Spleen (tissue), 11 donors: ENCODE results near the gene PIAS1. TPM values are rescaled to one million over a fixed set of nuclear protein-coding genes. Genes with fewer than 3 reads are reported as not detected.

Experiments
- DNase-seq: peaks from one replicate; pipeline ENCODE4 v3.0.0-alpha.2; 2020
- H3K27ac ChIP-seq, 8 donors: fragments of 200-600 bp; sonication (generic) in 7 of 8; 1 replicate in 4 of 8; 2 replicates in 4 of 8; pipeline versions ENCODE4 v1.5.0 to v1.8.0; 2016 to 2021; ENCODE audit warnings: inconsistent platforms in 4 of 8, mild to moderate bottlenecking in 4 of 8, moderate library complexity in 1 of 8
- H3K27me3 ChIP-seq, 7 donors: fragments of 200-600 bp; sonication (generic) in 6 of 7; replicated peaks in 1 of 7; 1 replicate in 4 of 7; 2 replicates in 3 of 7; pipeline versions ENCODE4 v1.5.0 to v1.8.0; 2016 to 2021; ENCODE audit warnings: inconsistent platforms in 3 of 7, mild to moderate bottlenecking in 1 of 7
- H3K36me3 ChIP-seq, 6 donors: fragments of 200-600 bp; sonication (generic) in 5 of 6; 1 replicate in 4 of 6; 2 replicates in 2 of 6; pipeline versions ENCODE4 v1.5.0 to v1.8.0; 2016 to 2021; ENCODE audit warnings: inconsistent platforms in 2 of 6
- H3K4me1 ChIP-seq, 6 donors: fragments of 200-600 bp; sonication (generic) in 5 of 6; 1 replicate in 3 of 6; 2 replicates in 3 of 6; pipeline versions ENCODE4 v1.5.0 to v1.8.0; 2016 to 2021; ENCODE audit warnings: inconsistent platforms in 3 of 6
- H3K4me3 ChIP-seq, 8 donors: fragments of 200-600 bp; sonication (generic) in 7 of 8; 1 replicate in 4 of 8; 2 replicates in 4 of 8; pipeline versions ENCODE4 v1.5.0 to v1.8.0; 2016 to 2021; ENCODE audit warnings: inconsistent platforms in 4 of 8, mild to moderate bottlenecking in 4 of 8, moderate library complexity in 2 of 8
- H3K9me3 ChIP-seq, 8 donors: fragments of 200-600 bp; sonication (generic) in 7 of 8; 1 replicate in 4 of 8; 2 replicates in 4 of 8; pipeline versions ENCODE4 v1.5.0 to v1.8.0; 2016 to 2021; ENCODE audit warnings: inconsistent platforms in 4 of 8
- CTCF ChIP-seq, 11 experiments: fragments of 200-600 bp in 7 of 11; fragments of 450-650 bp in 4 of 11; sonication (generic) in 4 of 11; IDR thresholded peaks in 8 of 11; conservative IDR thresholded peaks in 3 of 11; 1 replicate in 7 of 11; 2 replicates in 4 of 11; pipeline versions ENCODE4 v1.4.0 to v1.8.0; 2016 to 2021; ENCODE audit warnings: antibody characterized with exemption in 11 of 11, inconsistent platforms in 4 of 11, mild to moderate bottlenecking in 1 of 11
- POLR2A ChIP-seq, 3 donors: fragments of 450-650 bp; IDR thresholded peaks; one replicate each; pipeline ENCODE4 v1.5.1; 2017; ENCODE audit warnings: antibody characterized with exemption in 3 of 3, mild to moderate bottlenecking in 1 of 3
- POLR2AphosphoS5 ChIP-seq, 3 donors: sonication (generic); formaldehyde crosslinking; IDR thresholded peaks; one replicate each; pipeline ENCODE4 v1.5.1; 2017; ENCODE audit warnings: antibody characterized with exemption in 3 of 3
- WGBS, 5 donors: extraction: QIAGEN DNeasy Blood & Tissue Kit in 3 of 5; methylation state at CpG; one replicate each; pipeline versions ENCODE4 v1.1.5 to v1.1.7; 2013 to 2018; 5-methylcytosine and 5-hydroxymethylcytosine counted together
- intact Hi-C: fragments of 100-400 bp; cut with DNase I; formaldehyde crosslinking; loops from one replicate; pipeline ENCODE4 v1.15.0; 2023; ENCODE audit warnings: low total_unique reads
- polyA plus RNA-seq, 3 donors: library from polyadenylated mRNA; stranded (reverse); fragments of 200-250 nt; gene quantifications; one replicate each; pipeline ENCODE4 v1.2.1, GENCODE V29; 2013
- total RNA-seq, 7 donors: library from RNA; depleted of rRNA in 3 of 7; stranded (reverse); fragments of >200 nt in 3 of 7; fragmentation: NEBNext Ultra II Directional in 4 of 7; extraction: Animal tissue kit (Norgen Biotek cat#: 25700) in 4 of 7; gene quantifications; one replicate each; pipeline versions ENCODE4 v1.1.0 to v1.2.1, GENCODE V29; 2016 to 2021
- donor health status: healthy with polysubstance abuse.
- donor health status: DM: no; HTN: no; CAD: no; lungs with moderate emphysema.
- donor health status: DM: no; HTN: no; CAD: no.
- donor health status: Bipolar disorder and iron deficiency.
- donor health status: healthy.
- donor health status: DM: no; HTN: no; CAD: no.
- donor health status: DM: yes; HTN: yes; CAD: no.

Gene PIAS1
- total and polyA plus RNA-seq, 10 donors: 12.0 to 104 (median 64.7) TPM

GRCh38 chr15:68045289-68046265 lies 8.5 kb upstream of the PIAS1 start:
- peaks cover 0 to 8% (median 2%) of the 10 kb centered on the region in 8 donors for H3K9me3 ChIP-seq
- no peak overlapping the region for H3K27ac ChIP-seq
- WGBS, 5 donors: 88 to 94% (median 91%) methylated on average over 12 to 14 of the region's 14 CpGs
- intact Hi-C loops: no loop called here
- no peak for DNase-seq
- H3K36me3 ChIP-seq: no peaks in the 10 kb centered on the region
- no peak overlapping the region for H3K4me3 ChIP-seq
- H3K4me1 ChIP-seq: peaks cover 0 to 16% (median 0%) of the 10 kb centered on the region in 6 donors
- no peaks in the 10 kb centered on the region for H3K27me3 ChIP-seq
- TF ChIP-seq POLR2AphosphoS5 (IDR thresholded peaks at IDR 0.05) (no peak), CTCF (IDR thresholded peaks at IDR 0.05 in 8 of 11, conservative IDR thresholded peaks at IDR 0.05 in 3 of 11) (no peak), POLR2A (IDR thresholded peaks at IDR 0.05) (no peak)

GRCh38 chr15:68047826-68048225 lies 6.3 kb upstream of the PIAS1 start:
- intact Hi-C loops: no loop called here
- H3K4me1 ChIP-seq: peaks cover 0 to under 1% (median 0%) of the 10 kb centered on the region in 6 donors
- no peak for TF ChIP-seq POLR2AphosphoS5 (IDR thresholded peaks at IDR 0.05)
- TF ChIP-seq CTCF (IDR thresholded peaks at IDR 0.05 in 8 of 11, conservative IDR thresholded peaks at IDR 0.05 in 3 of 11): no peak
- no peak for TF ChIP-seq POLR2A (IDR thresholded peaks at IDR 0.05)
- no peak overlapping the region for H3K4me3 ChIP-seq
- no peaks in the 10 kb centered on the region for H3K36me3 ChIP-seq
- no peaks in the 10 kb centered on the region for H3K27me3 ChIP-seq
- peaks cover 0 to 8% (median 2%) of the 10 kb centered on the region in 8 donors for H3K9me3 ChIP-seq
- no peak overlapping the region for H3K27ac ChIP-seq
- WGBS, 5 donors: 93 to 97% (median 96%) methylated on average over 3 of the region's 3 CpGs
- no peak for DNase-seq

DNA sequence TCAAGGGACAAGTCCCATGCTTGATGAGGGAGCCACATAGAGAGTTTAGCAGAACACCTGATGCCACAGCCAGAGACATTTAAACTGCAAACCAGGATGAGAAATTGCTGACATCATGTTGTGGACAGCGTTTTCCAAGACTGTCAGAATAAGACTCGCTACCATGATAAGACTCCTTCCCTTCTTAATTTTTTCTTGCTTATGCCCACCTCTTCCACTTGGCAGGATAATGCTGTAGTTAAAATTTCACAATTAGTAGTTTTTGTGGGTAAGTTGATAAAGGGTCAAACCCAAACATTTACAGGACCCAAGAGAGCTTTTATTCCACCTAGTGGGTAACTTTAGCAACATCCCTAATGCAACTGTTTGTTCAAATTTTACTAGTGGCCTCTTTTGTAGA lies 3.0 kb upstream of the PIAS1 start:
- TF ChIP-seq POLR2A (IDR thresholded peaks at IDR 0.05) (no peak), CTCF (IDR thresholded peaks at IDR 0.05 in 8 of 11, conservative IDR thresholded peaks at IDR 0.05 in 3 of 11) (no peak), POLR2AphosphoS5 (IDR thresholded peaks at IDR 0.05) (no peak)
- no peaks in the 10 kb centered on the region for H3K36me3 ChIP-seq
- H3K9me3 ChIP-seq: peaks cover 0 to 4% (median 0%) of the 10 kb centered on the region in 8 donors
- 40 to 70% (median 54%) methylated on average over 2 of the region's 2 CpGs for WGBS, 5 donors
- H3K4me3 ChIP-seq: no peak overlapping the region
- no peaks in the 10 kb centered on the region for H3K27me3 ChIP-seq
- no peak overlapping the region for H3K27ac ChIP-seq
- intact Hi-C loops: no loop called here
- DNase-seq: no peak
- peaks cover 5 to 23% (median 17%) of the 10 kb centered on the region in 6 donors for H3K4me1 ChIP-seq

DNA sequence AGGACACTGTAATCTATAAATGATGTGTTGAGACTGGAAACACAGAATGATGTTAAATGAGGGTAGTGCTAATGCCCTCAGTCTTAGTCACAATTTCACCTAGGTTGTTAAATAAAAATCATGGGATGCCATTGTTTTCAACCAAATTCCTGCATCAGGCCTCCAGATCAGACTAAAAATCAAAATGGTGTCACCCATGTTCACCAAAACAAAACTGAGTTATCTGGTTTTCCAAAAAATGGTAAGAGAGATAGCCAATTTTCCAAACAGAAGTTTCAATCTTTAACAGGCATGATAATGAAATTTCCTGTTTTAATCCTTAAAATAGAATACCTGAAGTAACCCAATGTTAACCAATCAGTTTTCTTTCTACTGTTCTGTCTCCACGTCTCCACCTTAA lies 2.2 kb upstream of the PIAS1 start:
- Histone ChIP-seq H3K9me3 (no peaks in the 10 kb centered on the region), H3K4me1 (peaks cover 13 to 31% (median 25%) of the 10 kb centered on the region in 6 donors), H3K27me3 (no peaks in the 10 kb centered on the region), H3K27ac (no peak overlapping the region), H3K4me3 (no peak overlapping the region), H3K36me3 (no peaks in the 10 kb centered on the region)
- 78 to 97% (median 87%) methylated on average over 1 of the region's 1 CpG for WGBS, 5 donors
- TF ChIP-seq POLR2A (IDR thresholded peaks at IDR 0.05) (no peak), CTCF (IDR thresholded peaks at IDR 0.05 in 8 of 11, conservative IDR thresholded peaks at IDR 0.05 in 3 of 11) (no peak), POLR2AphosphoS5 (IDR thresholded peaks at IDR 0.05) (no peak)
- DNase-seq: no peak
- intact Hi-C loops: no loop called here
